GM21526 (cell line): Measurements from ENCODE around the gene DDX1.
A peak's percentile ranks its signal among the peaks of the same experiment; 100 is the strongest.

Experiments
- ATAC-seq: cut with Tn5 transposase; IDR thresholded peaks from one replicate; pipeline ENCODE4 v1.9.1; 2021; ENCODE audit warnings: moderate library complexity; ENCODE audit not compliant: unreplicated experiment, low FRiP score

Gene DDX1

GRCh38 chr2:15561574-15562344 is 29.9 kb upstream of the DDX1 start:
- peak; percentile 17 for ATAC-seq

DNA sequence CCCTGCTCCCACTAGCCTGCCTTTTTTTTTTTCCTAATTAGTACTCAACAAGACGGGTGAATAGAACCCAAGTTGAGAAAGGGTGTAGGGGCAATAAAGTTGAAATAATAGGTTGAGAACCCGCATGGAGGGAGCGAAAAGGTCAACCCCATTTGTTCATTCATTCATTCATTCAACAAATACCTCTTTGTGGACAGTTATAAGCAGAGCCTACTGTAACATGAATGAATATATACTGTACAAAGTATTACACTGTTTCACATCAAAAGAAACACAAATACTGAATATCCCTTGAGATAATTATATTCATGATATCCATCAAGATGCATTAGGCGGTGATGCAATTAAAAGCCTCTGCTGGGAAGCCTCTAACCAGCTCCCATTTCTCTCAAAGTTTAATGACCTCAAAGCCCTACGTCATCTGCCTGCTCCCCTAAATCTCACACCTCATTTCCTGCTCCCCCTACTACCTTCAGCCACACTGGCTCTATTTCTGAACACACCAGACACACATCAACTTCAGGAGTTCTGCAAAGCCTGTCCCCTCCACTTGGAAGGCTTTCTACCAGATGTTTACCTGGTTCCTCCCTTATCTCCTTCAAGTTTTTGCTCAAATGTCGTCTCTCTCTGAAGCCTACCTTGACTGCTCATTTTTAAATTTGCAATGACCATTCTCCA is 29.2 kb upstream of the DDX1 start:
- ATAC-seq = no peak

DNA sequence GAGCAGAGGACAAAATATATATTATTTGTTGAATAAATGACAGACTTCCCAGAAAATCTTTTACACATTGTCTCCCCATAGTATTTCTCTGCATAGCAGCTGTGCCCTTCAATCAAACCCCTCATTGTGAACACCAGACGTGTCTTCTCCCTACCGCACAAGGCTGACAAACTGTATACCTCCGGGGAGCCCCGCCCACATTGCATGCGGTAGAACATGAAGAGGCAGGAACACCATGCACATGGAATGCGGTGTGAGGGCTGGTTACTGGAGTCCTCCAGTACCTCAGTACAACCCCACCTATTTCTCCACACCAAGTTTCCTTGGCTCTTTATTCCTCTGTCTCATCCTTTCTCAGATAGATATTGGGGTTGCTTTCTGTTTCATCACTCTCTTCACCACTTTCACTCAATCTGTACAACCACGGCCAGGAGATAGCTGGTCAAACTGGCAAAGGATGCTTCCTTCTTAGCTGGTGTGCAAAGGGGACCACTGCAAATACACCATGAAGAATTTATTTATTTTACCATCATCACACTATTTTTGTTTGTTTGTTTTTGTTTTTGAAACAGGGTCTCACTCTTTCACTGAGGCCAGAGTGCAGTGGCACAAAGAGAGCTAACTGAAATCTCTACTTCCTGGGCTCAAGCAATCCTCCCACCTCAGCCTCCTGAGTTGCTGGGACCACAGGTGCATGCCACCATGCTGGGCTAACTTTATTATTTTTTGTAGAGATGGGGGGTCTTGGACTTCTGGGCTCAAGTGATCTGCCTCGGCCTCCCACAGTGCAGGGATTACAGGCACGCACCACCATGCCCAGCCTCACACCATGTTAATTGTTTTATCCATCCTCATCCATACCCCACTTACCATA is 28.2 kb upstream of the DDX1 start:
- ATAC-seq = no peak

DNA sequence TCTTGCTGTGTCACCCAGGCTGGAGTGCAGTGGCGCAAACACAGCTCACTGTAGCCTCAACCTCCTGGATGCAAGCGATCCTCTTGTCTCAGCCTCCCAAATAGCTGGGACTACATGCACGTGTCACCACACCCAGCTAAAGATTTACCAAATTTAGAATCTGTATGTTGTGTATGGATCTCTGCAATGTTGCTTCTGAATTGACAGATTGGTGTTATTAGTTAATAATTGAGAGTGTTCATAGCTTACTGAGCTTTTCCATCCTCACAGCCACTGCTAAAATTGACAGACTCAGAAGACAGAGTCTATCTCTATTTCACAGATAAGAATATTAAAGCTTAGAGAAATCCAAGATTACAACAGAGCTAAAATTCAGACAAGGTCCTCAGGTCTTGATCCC is 26.3 kb upstream of the DDX1 start:
- no peak for ATAC-seq

DNA sequence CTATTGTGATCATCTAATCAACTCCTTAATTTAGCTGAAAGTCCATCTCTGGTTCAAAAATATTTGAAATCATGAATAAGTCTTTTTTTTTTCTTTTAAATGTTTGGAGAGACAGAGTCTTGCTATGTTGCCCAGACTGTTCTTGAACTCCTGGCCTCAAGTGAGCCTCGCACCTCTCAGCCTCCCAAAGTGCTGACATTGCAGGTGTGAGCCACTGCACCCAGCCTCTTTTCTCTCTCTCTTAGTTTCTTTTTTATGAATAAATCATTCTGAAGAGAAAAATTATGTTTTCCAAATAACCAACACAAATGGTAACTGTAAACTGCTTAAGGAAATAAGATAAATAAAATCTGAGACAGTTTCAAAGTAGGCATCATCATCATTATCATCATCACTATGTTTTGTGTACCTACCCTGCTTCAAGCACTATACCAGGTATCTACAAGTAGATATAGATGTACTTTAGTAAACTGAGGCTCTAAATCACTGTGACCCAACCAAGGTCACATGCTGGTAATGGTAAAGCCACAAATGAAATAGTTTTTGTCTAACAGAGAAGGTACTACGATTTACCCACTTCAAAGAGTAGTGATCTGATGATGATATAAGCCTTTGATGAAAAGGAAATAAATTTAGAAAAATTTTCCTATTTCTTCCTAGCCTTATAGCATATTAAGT is 25.5 kb upstream of the DDX1 start:
- no peak for ATAC-seq

DNA sequence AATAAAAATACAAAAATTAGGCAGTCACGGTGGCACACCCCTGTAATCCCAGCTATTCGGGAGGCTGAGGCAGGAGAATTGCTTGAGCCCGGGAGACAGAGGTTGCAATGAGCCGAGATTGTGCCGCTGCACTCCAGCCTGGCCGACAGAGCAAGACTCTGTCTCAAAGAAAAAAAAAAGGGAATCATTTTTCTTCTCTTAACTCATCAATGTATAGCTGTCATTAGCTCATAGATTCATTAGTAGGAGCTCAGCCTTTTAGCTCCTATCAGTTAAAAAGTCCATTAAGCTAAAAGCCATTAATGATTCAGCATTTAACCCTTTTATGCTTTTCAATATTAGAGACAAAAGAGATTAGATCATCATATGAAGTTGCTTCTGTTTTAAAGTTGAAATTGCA is 24.8 kb upstream of the DDX1 start:
- ATAC-seq = no peak

GRCh38 chr2:15568874-15569273 is 22.8 kb upstream of the DDX1 start:
- no peak for ATAC-seq

DNA sequence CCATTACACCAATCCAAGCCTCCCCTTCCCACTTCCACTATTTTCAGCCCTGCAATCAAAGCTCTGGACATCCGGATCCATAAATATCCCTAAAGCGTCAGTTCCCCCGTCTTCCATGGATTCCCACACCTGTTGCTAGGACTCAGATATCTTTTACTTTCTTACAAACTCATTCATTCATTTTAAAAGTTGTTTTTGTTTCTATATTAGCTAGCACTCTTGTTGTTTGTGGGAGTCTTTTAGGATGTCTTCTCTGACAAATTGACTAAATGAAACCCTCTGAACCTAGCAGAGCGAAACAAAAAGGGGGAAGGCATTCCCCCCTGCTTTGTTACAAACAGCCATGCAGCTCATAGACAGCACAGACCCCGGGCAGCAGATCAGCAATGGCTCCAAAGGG is 21.6 kb upstream of the DDX1 start:
- ATAC-seq = no peak

GRCh38 chr2:15571729-15572128 is 19.9 kb upstream of the DDX1 start:
- ATAC-seq = no peak

DNA sequence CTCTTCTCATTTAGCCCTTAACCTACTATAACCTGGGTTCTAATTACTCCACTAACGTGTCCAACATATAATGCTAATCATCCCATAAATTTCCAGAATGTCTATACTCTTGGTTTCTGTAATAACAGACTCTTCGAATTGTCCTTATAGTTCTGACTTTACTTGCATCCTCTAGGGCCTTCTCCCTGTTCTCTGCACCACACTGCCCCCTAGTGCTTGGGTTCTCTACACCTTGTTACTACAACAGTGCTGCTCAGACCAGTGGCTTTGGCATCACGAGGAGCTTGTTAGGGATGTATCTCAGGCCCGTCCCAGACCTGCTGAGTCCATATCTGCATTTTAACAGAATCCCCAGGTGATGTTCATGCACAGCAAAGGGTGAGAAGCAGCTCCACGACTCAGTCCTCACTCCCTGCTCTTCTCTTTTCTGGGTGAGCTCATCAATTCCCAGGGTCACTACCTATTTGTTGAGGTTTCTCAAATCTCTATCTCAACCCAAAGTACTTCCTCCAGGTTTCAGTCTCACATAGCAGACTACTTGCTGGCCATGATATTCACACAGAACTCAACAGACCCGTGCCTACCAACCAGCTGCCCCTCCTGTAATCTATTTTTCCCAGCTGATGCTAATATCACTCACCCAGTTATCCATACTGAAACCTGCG is 14.5 kb upstream of the DDX1 start:
- ATAC-seq = peak; percentile 96

GRCh38 chr2:15579641-15580040 is 12.0 kb upstream of the DDX1 start:
- ATAC-seq = no peak

- no peak for ATAC-seq
These were observed 11.2 kb upstream of the DDX1 start for GRCh38 chr2:15580451-15580850.

DNA sequence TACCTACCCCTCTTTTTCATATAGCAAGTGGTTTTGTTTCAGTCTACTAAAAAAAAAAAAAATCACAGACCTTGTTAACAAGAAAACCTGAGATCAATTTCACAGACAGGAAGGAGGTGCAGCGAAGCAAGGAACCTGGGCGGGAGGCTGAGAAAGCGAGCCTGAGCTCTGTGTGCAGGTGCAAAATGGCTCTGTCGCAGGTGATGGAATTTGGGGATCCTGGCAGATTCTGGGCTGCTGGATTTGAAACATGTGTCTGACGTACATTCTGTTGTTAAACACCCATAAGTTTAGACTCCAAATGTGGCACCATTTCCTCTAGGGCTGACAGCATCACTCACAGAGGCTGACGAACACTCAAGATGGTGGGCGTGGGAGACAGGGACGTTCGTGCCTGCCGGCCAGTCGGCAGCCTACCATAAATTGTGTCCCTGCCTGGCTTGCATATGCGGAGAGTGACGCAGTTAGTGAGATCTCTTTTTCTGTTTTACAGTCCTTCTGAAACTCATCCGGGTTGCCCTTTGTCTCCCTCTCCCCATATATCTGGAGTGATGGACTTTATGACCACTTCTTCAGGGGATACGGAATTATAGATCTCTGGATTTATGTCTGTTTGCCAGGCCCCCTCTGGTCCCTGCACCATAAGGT is 8.8 kb upstream of the DDX1 start:
- no peak for ATAC-seq

DNA sequence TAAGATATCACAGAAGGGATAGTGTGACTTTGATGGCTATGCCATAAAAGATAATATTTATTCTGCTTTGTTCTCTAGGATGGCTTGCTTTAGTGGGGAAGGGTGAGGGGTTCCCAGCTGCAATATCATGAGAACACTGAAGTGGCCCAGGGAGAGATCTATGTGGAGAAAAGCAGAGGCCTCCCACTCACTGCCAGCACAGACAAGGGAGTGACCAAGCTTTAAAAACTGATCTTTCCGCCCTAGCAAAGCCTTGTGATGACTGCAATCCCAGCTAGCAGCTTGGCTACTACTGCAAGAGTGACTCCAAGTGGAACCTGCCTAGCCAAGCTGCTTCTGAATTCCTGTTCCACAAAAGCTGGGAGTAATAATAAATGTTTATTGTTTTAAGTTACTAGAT is 7.8 kb upstream of the DDX1 start:
- ATAC-seq = no peak

DNA sequence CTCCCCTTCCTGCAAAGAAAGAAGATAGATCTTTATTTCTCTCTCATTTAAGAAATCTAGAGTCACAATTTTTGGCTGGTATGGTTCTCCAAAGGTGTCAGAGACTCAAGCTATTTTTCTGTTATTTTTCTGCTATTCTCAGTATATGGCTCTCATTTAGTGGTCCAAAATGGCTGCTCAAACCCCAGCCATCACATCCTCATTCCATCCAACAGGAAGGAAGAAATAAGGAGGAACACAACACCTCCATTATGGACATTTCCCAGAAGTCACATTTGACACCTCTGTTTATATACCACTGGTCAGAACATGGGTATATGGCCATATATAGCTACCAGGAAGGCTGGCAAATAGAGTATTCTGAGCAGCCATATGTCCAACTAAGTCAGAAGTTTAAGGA is 7.4 kb upstream of the DDX1 start:
- ATAC-seq = no peak

DNA sequence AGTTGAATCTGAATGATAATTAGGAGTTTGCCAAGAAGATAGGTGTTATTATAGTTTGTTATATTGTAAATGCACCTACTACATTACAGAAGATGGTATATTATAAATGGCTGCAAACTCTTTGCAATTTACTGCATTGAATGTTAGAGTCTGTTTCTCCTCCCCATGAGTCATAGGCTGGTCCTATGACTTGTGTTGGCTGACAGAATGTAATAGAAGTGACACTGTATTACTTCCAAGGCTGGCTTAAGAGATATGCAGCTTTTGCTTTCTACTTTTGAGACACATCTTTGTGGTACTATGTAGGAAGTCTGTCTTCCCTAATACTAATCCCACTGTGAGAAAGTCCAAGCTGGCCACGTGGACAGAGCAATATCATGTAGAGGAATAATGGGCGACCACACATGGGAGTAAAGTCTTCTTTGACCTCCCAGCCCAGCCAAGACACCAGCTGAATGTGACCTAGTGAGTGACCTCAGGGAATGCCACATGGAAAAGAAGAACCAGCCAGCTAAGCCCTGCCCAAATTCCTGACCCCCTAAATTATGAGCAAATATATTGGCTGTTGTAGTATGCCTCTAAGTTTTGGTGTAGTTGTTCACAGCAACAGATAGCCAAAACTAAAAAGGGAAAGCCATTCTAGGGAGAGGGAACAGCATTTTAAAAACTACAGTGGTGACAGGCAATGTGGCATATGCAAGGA is 6.8 kb upstream of the DDX1 start:
- ATAC-seq = no peak

DNA sequence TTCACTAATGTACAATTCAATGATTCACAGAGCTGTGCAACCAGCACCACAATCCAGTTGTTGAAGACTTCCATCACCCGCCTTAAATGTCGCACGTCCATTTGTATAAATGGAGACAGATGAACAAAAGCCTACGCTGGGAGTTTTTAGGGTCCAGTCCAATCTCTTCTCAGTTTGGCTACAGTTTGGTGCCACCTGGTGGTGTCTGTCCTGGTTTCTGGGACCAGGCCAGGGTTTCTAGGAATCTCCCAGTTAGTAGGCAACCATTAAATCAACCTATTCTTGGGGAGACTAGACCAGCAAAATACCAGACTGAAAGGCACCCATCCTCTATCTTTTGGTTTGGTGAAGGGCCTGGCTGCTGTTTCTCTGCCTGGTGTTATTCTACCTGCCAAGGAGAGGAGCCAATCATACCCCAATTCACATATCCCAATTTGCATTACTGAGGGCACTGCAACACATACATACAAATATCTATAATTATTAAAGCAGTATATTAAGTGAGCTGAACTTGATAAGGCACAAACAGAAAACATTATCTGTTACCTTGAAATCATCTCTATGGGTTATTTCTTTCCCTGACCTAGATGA is 3.2 kb upstream of the DDX1 start:
- no peak for ATAC-seq

DNA sequence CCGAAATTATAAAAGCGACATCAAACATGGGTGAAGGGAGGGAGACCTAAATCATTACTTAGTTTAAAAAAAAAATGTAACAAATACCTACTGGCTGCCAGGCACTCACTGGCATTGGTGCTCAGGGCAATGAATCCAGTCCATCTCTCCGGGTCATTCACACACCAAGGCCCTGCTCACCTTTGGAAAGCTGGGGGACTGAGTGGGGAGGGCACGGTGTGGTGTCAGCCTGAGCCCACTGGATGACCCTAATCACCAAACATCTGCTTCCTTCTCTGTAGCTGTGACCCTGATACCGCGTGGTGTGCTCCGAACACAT is 336 bp upstream of the DDX1 start:
- no peak for ATAC-seq

- ATAC-seq = no peak
These were observed 1.6 kb downstream of the DDX1 start for GRCh38 chr2:15593327-15593705.
